Activated naive CD8-positive, alpha-beta T cell treated with anti-CD3 and anti-CD28 coated beads, Interleukin-2, amount 50 U/mL, for 24 hours (primary cell): Measurements from ENCODE around the gene ARHGAP27.
"Not testable (repeated sequence)": the region's sequence is repeated elsewhere in the genome, so short reads cannot be mapped to it uniquely, and the experiment has no call there.

ENCODE experiments used
- ATAC-seq: fragments of 150-1000 bp; cut with Tn5 transposase; one replicate; pipeline ENCODE4 v1.10.0; 2021
- DNase-seq: peaks from one replicate; pipeline ENCODE4 v3.0.0; 2021
- H3K27ac Mint-ChIP-seq: one replicate; pipeline ENCODE4 v1.8.0; 2021; ENCODE audit warnings: mild to moderate bottlenecking, mixed read lengths
- H3K27me3 Mint-ChIP-seq: one replicate; pipeline ENCODE4 v1.8.0; 2021; ENCODE audit warnings: mixed read lengths
- H3K36me3 Mint-ChIP-seq: one replicate; pipeline ENCODE4 v1.8.0; 2021; ENCODE audit warnings: low read depth, mixed read lengths
- H3K4me1 Mint-ChIP-seq: one replicate; pipeline ENCODE4 v1.8.0; 2021; ENCODE audit warnings: mixed read lengths
- H3K4me3 Mint-ChIP-seq: one replicate; pipeline ENCODE4 v1.8.0; 2021; ENCODE audit warnings: mild to moderate bottlenecking, moderate library complexity, mixed read lengths
- H3K9me3 Mint-ChIP-seq: one replicate; pipeline ENCODE4 v1.8.0; 2021; ENCODE audit warnings: mixed read lengths

The ARHGAP27 gene

DNA sequence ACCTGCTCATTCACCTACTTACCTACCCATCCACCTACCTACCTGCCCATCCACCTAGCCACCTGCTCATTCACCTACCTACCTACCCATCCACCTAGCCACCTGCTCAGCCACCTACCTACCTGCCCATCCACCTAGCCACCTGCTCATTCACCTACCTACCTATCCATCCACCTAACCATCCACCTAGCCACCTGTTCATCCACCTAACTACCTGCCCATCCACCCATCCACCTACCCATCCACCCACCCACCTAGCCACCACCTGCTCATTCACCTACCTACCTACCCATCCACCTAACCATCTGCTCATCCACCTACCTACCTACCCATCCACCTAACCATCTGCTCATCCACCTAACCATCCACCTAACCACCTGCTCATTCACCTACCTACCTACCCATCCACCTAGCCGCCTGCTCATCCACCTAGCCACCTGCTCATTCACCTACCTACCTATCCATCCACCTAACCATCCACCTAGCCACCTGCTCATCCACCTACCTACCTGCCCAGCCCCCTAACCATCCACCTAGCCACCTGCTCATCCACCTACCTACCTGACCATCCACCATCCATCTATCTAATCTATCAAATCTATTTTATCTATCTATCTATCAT is 17.1 kb upstream of the ARHGAP27 start:
- H3K4me3 Mint-ChIP-seq, DNase-seq, H3K27me3 Mint-ChIP-seq, H3K27ac Mint-ChIP-seq, ATAC-seq, H3K9me3 Mint-ChIP-seq: not testable (repeated sequence)
- H3K4me1 Mint-ChIP-seq = peaks cover 13% of the 10 kb centered on the region
- peaks cover 13% of the 10 kb centered on the region for H3K36me3 Mint-ChIP-seq

DNA sequence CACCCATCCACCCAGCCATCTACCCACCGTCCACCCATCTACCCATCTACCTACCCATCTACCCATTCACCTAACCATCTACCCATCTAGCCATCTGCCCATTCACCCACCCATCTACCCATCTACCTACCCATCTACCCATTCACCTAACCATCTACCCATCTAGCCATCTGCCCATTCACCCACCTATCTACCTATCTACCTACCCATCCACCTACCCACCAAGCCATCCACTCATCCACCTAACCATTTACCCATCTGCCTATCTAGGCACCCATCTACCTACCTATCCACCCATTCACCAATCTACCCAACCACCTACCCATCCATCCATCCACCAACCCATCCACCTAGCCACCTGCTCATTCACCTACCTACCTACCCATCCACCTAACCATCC is 16.6 kb upstream of the ARHGAP27 start:
- not testable (repeated sequence) for DNase-seq, H3K27me3 Mint-ChIP-seq, H3K9me3 Mint-ChIP-seq, H3K27ac Mint-ChIP-seq, ATAC-seq, H3K4me3 Mint-ChIP-seq
- H3K4me1 Mint-ChIP-seq = peaks cover 12% of the 10 kb centered on the region
- H3K36me3 Mint-ChIP-seq = peaks cover 13% of the 10 kb centered on the region

- Mint-ChIP-seq H3K36me3 (peaks cover 13% of the 10 kb centered on the region), H3K4me1 (peaks cover 12% of the 10 kb centered on the region)
- not testable (repeated sequence) for ATAC-seq, H3K27me3 Mint-ChIP-seq, H3K27ac Mint-ChIP-seq, DNase-seq, H3K4me3 Mint-ChIP-seq, H3K9me3 Mint-ChIP-seq
Observed at GRCh38 chr17:45448483-45448882, 15.8 kb upstream of the ARHGAP27 start.

GRCh38 chr17:45448066-45448465 is 15.4 kb upstream of the ARHGAP27 start:
- H3K4me3 Mint-ChIP-seq, H3K27me3 Mint-ChIP-seq, H3K9me3 Mint-ChIP-seq, DNase-seq, H3K27ac Mint-ChIP-seq, ATAC-seq: not testable (repeated sequence)
- H3K36me3 Mint-ChIP-seq = peaks cover 13% of the 10 kb centered on the region
- peaks cover 12% of the 10 kb centered on the region for H3K4me1 Mint-ChIP-seq

GRCh38 chr17:45447650-45448049 is 15.0 kb upstream of the ARHGAP27 start:
- ATAC-seq, DNase-seq, H3K4me3 Mint-ChIP-seq, H3K27me3 Mint-ChIP-seq, H3K9me3 Mint-ChIP-seq, H3K27ac Mint-ChIP-seq: not testable (repeated sequence)
- peaks cover 13% of the 10 kb centered on the region for H3K36me3 Mint-ChIP-seq
- peaks cover 12% of the 10 kb centered on the region for H3K4me1 Mint-ChIP-seq

- peaks cover 13% of the 10 kb centered on the region for H3K36me3 Mint-ChIP-seq
- not testable (repeated sequence) for H3K27me3 Mint-ChIP-seq, H3K9me3 Mint-ChIP-seq, ATAC-seq, H3K4me3 Mint-ChIP-seq, H3K27ac Mint-ChIP-seq, DNase-seq
- H3K4me1 Mint-ChIP-seq = peaks cover 12% of the 10 kb centered on the region
Observed at GRCh38 chr17:45446872-45447625, 14.4 kb upstream of the ARHGAP27 start.

DNA sequence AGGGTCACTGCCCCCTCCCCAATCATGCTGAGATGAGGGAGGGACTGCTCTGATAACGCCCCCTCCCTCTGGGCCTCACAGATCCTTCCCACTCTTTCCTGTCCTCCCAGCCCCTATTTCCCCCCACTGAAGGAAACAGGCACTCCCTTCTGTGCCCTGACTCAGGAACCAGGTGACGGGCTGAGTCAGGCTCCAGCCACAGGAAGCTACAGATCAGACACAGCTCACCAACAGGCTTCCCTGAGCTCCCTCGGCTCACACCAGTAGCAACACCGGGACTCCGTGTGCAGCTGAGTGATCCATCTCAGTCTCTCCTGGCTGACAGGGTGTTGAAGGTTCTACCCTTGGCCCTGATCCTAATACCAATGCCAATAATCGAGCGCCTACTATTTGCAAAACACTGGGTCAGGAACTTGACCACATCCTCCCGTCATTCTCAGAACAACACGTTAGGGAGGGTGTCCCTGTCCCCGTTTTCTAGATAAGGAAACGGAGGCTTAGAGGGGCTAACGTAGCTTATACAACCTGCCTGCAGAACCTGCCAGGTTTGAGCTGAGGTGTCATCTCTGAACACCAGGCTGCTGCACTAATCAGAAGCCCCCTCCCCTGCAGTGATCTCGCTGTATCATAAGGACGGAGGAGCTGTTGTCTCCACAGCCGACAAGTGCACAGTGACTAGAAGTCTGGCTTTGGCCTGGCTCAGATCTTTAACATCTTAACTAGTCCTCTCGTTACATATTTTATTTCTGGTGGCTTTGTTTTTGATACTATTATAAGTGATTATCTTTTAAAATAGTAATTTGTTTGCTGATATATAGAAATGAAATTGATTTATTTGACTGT is 13.5 kb upstream of the ARHGAP27 start:
- peak overlapping the region; percentile 24 for H3K4me3 Mint-ChIP-seq
- H3K27me3 Mint-ChIP-seq, H3K9me3 Mint-ChIP-seq: not testable (repeated sequence)
- ATAC-seq (peak; percentile 96), DNase-seq (peak; percentile 43)
- peaks cover 14% of the 10 kb centered on the region for H3K4me1 Mint-ChIP-seq
- H3K36me3 Mint-ChIP-seq = peaks cover 13% of the 10 kb centered on the region
- peak overlapping the region; percentile 57 for H3K27ac Mint-ChIP-seq

GRCh38 chr17:45444856-45445820 is 12.5 kb upstream of the ARHGAP27 start:
- H3K36me3 Mint-ChIP-seq = peaks cover 13% of the 10 kb centered on the region
- not testable (repeated sequence) for H3K27me3 Mint-ChIP-seq, H3K9me3 Mint-ChIP-seq, ATAC-seq, H3K4me3 Mint-ChIP-seq, DNase-seq, H3K27ac Mint-ChIP-seq
- peaks cover 23% of the 10 kb centered on the region for H3K4me1 Mint-ChIP-seq

DNA sequence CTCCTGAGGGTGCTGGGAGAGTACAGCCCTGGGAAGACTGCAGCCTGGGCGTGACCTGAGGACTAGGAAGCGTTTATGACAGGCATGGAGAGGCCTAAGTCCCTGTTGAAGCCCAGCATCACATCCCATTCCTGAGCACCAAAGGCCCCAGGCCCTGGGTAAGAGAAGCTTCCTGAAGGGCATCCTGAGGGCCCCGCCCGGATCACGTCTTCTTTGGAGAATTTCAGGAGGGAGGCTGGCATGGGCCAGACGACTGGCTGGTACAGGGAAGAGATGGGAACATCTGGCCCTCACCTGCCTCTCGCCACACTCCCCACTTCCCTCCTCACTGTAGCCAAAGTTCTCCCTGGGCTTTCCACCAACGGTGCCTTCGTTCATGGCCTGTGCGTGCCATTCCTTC is 11.6 kb upstream of the ARHGAP27 start:
- H3K4me3 Mint-ChIP-seq, H3K27ac Mint-ChIP-seq, H3K9me3 Mint-ChIP-seq, ATAC-seq, H3K27me3 Mint-ChIP-seq, DNase-seq: not testable (repeated sequence)
- Mint-ChIP-seq H3K4me1 (peaks cover 25% of the 10 kb centered on the region), H3K36me3 (peaks cover 13% of the 10 kb centered on the region)

DNA sequence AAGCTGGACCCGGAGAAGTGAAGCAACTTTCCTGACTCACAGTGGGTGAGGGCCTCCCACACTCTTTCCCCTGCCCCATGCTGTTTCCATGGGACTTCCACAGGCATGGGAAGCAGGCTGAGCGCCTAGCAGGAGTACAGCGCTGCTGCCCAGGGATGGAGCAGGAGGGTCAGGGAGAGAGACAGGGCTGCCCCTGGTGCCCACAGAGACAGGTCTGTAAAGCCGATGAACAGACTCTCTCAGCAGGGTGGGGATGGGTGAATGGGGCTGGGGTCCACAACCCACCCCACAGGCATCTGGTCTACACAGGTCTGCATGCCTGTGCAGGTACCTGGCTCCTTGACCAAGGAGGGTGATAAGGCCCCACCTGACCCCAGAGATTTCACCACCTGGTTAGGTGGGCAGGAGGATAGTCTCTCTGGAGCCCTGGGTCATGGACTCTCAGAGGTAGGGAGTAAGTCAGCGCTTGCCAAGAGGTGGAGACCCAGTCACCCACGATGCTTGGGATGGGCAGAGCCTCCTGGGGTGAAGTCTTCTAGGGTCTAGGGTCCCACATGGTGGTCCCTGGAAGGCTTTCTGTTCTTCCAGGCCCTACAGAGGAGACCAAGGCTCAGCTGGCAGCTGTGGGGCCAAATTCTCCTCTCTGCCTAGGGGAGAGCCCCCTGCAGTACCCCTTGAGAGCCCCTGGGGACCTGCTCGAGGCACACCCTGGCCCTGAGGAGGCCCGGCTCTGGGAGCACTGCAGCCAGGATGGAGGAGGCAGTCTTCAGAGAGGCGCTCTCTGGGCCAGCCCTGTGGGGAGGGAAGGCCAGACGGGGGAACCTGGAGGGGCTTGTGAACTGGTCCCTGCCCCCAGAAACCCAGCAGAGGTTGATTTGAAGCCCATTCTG is 10.9 kb upstream of the ARHGAP27 start:
- H3K27me3 Mint-ChIP-seq, ATAC-seq, H3K4me3 Mint-ChIP-seq, DNase-seq, H3K9me3 Mint-ChIP-seq, H3K27ac Mint-ChIP-seq: not testable (repeated sequence)
- Mint-ChIP-seq H3K4me1 (peaks cover 25% of the 10 kb centered on the region), H3K36me3 (peaks cover 13% of the 10 kb centered on the region)

DNA sequence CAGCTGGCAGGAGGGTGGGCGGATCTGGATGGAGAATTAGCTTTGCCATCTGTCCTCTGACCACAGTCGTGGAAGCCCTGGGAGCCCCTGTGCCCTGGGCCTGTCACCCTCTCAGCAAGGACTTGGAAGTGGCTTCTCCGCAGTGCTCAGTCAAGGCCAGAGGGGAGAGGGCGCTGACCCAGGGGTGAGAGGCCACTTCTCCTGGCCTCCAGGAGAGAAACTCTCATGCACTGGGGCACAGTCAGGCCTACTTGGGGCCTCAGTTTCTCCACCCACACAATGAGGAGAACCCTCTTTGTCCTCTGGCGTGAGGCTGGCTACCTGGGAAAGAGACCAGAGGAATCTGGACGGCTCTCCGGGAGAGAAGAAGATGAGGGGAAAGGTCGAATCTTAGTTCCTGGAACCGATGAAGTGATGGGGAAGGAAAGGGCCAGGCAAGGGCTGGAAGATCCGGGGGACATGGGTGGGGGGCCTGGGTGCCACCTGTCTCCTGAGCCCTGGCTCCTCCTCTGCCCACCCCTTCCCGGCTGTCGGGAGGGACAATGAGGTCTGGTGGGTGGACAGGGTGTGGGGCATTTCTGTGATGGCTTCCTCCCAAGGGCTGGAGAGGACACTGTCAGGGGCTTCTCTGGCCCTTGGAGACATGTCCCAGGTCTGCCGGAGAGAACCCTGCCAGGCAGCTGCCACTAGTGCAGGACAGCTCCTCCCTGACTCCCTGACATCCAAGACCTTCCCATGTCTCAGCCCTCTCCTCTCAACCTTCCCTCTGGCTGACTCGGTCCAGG is 9.0 kb upstream of the ARHGAP27 start:
- Mint-ChIP-seq H3K27ac (no peak overlapping the region), H3K9me3 (no peaks in the 10 kb centered on the region)
- DNase-seq = no peak

GRCh38 chr17:45440839-45441515 is 8.3 kb upstream of the ARHGAP27 start:
- not testable (repeated sequence) for H3K36me3 Mint-ChIP-seq, H3K27ac Mint-ChIP-seq, H3K27me3 Mint-ChIP-seq, H3K9me3 Mint-ChIP-seq, H3K4me3 Mint-ChIP-seq
- ATAC-seq (peak; percentile 58), DNase-seq (peak; percentile 24)
- peaks cover 18% of the 10 kb centered on the region for H3K4me1 Mint-ChIP-seq

More for the DNA sequence above, 9.0 kb upstream of the ARHGAP27 start:
- peaks cover 24% of the 10 kb centered on the region for H3K4me1 Mint-ChIP-seq
- no peaks in the 10 kb centered on the region for H3K27me3 Mint-ChIP-seq
- H3K36me3 Mint-ChIP-seq = peaks cover 9% of the 10 kb centered on the region
- no peak overlapping the region for H3K4me3 Mint-ChIP-seq
- ATAC-seq = no peak
